Measurements from ENCODE around the gene SFTPD. TPM values are rescaled to one million over a fixed set of nuclear protein-coding genes. Genes with fewer than 3 reads are reported as not detected.
A peak's percentile ranks its signal among the peaks of the same experiment; 100 is the strongest.

Gene SFTPD
- total RNA-seq, 1 experiment from 2014 or later, result not detected

- CTCF ChIA-PET, result no interaction called here
These were observed 36.7 kb upstream of the SFTPD start for GRCh38 chr10:79985481-79986072.

GRCh38 chr10:79984851-79985250 lies 35.9 kb upstream of the SFTPD start:
- Mint-ChIP-seq H3K9me3 (ENCODE audit: low read depth, unreplicated experiment) (peaks cover 3% of the 10 kb centered on the region), H3K36me3 (ENCODE audit: insufficient read depth, unreplicated experiment) (peaks cover 14% of the 10 kb centered on the region), H3K4me1 (ENCODE audit: low read depth, unreplicated experiment) (peaks cover 16% of the 10 kb centered on the region), H3K27ac (ENCODE audit: unreplicated experiment) (no peak overlapping the region), H3K4me3 (ENCODE audit: low read depth, unreplicated experiment) (no peak overlapping the region), H3K27me3 (ENCODE audit: unreplicated experiment) (peaks cover 65% of the 10 kb centered on the region)
- CTCF ChIA-PET, result no interaction called here
- peak; percentile 65 for DNase-seq
- intact Hi-C loops (cut with micrococcal nuclease; ENCODE audit: unreplicated experiment), result loop anchor here (5.0 kb wide), 1 partner anchor 62 kb away; no protein-coding TSS in a partner anchor
- TF ChIP-seq, protein P1, sequence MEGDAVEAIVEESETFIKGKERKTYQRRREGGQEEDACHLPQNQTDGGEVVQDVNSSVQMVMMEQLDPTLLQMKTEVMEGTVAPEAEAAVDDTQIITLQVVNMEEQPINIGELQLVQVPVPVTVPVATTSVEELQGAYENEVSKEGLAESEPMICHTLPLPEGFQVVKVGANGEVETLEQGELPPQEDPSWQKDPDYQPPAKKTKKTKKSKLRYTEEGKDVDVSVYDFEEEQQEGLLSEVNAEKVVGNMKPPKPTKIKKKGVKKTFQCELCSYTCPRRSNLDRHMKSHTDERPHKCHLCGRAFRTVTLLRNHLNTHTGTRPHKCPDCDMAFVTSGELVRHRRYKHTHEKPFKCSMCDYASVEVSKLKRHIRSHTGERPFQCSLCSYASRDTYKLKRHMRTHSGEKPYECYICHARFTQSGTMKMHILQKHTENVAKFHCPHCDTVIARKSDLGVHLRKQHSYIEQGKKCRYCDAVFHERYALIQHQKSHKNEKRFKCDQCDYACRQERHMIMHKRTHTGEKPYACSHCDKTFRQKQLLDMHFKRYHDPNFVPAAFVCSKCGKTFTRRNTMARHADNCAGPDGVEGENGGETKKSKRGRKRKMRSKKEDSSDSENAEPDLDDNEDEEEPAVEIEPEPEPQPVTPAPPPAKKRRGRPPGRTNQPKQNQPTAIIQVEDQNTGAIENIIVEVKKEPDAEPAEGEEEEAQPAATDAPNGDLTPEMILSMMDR (IDR thresholded peaks at IDR 0.05; ENCODE audit: unreplicated experiment), result no peak
- BruUV-seq (replicated peaks), result no TSS peak

More at GRCh38 chr10:79985481-79986072, 36.7 kb upstream of the SFTPD start:
- Mint-ChIP-seq H3K27ac (ENCODE audit: unreplicated experiment) (no peak overlapping the region), H3K4me1 (ENCODE audit: low read depth, unreplicated experiment) (peaks cover 16% of the 10 kb centered on the region), H3K9me3 (ENCODE audit: low read depth, unreplicated experiment) (peaks cover 7% of the 10 kb centered on the region), H3K4me3 (ENCODE audit: low read depth, unreplicated experiment) (no peak overlapping the region), H3K36me3 (ENCODE audit: insufficient read depth, unreplicated experiment) (peaks cover 14% of the 10 kb centered on the region), H3K27me3 (ENCODE audit: unreplicated experiment) (peaks cover 63% of the 10 kb centered on the region)
- no TSS peak for BruUV-seq (replicated peaks)
- intact Hi-C loops (cut with micrococcal nuclease; ENCODE audit: unreplicated experiment), result loop anchor here (5.0 kb wide), 1 partner anchor 62 kb away; no protein-coding TSS in a partner anchor
- TF ChIP-seq, protein P1 (IDR thresholded peaks at IDR 0.05; ENCODE audit: unreplicated experiment), result no peak
- no peak for DNase-seq

DNA sequence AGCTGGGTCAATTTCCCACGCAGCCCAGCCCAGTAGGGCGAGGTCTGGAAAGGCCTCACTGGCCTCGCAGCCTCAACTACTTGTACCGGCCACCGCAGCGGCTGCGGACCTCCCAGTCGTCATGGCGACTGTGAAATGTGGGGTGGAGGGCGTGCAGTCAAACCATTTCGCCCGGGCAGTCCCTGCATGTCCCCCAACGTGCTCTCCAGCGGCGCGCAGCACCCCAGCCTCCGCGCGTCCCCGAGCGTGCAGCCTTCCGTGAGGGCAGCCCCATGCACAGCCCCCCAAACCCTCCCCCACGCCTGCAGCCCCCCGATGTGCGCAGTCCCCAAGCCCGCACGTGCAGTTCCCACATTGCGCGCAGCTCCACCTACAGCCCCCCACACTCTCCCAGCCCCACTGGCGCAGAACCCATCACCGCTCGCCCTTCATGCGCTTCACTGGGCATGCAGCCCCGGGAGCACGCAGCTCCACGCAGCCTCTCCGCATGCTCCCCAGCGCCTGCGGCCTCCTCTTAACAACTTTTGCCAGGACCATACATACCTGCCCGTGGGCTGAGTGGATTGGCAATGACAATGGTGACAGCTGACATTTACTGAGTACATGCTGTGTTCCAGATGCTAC lies 34.5 kb upstream of the SFTPD start:
- Mint-ChIP-seq H3K4me1 (ENCODE audit: low read depth, unreplicated experiment) (peaks cover 16% of the 10 kb centered on the region), H3K4me3 (ENCODE audit: low read depth, unreplicated experiment) (no peak overlapping the region), H3K36me3 (ENCODE audit: insufficient read depth, unreplicated experiment) (peaks cover 14% of the 10 kb centered on the region), H3K27ac (ENCODE audit: unreplicated experiment) (no peak overlapping the region), H3K27me3 (ENCODE audit: unreplicated experiment) (peaks cover 79% of the 10 kb centered on the region), H3K9me3 (ENCODE audit: low read depth, unreplicated experiment) (no peaks in the 10 kb centered on the region)
- no TSS peak for BruUV-seq (replicated peaks)
- DNase-seq, result no peak
- intact Hi-C loops (cut with micrococcal nuclease; ENCODE audit: unreplicated experiment), result no loop called here
- TF ChIP-seq, protein P1 (IDR thresholded peaks at IDR 0.05; ENCODE audit: unreplicated experiment), result no peak
- CTCF ChIA-PET, result no interaction called here

DNA sequence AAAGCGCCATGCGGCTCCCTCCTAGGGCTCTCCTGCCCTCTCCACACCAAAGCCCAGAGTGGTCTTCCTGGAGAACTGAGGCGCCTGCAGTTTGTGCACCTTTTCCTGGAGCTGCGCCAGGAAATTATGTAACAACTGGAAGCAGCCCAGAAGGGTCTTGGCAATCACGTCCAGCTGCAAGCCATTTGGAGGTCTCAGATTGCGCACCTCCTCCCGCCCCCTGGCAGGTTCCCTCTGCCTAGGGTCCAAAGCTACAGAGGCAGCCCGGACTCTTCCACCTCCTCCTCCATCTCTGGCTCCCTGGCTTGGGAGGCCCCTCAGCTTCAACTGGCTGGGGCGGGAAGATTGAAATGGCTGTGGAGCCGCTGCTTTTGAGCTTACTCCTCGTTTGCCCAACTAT lies 34.0 kb upstream of the SFTPD start:
- Mint-ChIP-seq H3K36me3 (ENCODE audit: insufficient read depth, unreplicated experiment) (peaks cover 14% of the 10 kb centered on the region), H3K4me3 (ENCODE audit: low read depth, unreplicated experiment) (peak overlapping the region; percentile 88), H3K4me1 (ENCODE audit: low read depth, unreplicated experiment) (peaks cover 16% of the 10 kb centered on the region), H3K9me3 (ENCODE audit: low read depth, unreplicated experiment) (no peaks in the 10 kb centered on the region), H3K27me3 (ENCODE audit: unreplicated experiment) (peaks cover 84% of the 10 kb centered on the region), H3K27ac (ENCODE audit: unreplicated experiment) (no peak overlapping the region)
- TF ChIP-seq, protein P1 (IDR thresholded peaks at IDR 0.05; ENCODE audit: unreplicated experiment), result no peak
- CTCF ChIA-PET, result no interaction called here
- no peak for DNase-seq
- intact Hi-C loops (cut with micrococcal nuclease; ENCODE audit: unreplicated experiment), result no loop called here
- no TSS peak for BruUV-seq (replicated peaks)

All from Calu3 (cell line).